CD8-positive, alpha-beta memory T cell (primary cell): ENCODE measurements around the gene PLEKHS1. TPM values are rescaled to one million over a fixed set of nuclear protein-coding genes. Genes with fewer than 3 reads are reported as not detected.

Experiments used
- CTCF ChIA-PET: fragments of 350-600 bp; sonication (Branson Sonifier 250); formaldehyde crosslinking; loops from one replicate; lab custom pipeline; 2021; ENCODE audit warnings: antibody characterized with exemption; lab: Charles Lee
- POLR2A ChIA-PET: fragments of 350-600 bp; sonication (Branson Sonifier 250); formaldehyde crosslinking; loops from one replicate; lab custom pipeline; 2021; ENCODE audit warnings: antibody characterized with exemption; lab: Charles Lee
- DNase-seq, 5 donors: peaks; one replicate each; pipeline versions ENCODE4 v3.0.0 to v3.0.0-alpha.2; 2020 to 2022; ENCODE audit warnings: mixed read lengths in 1 of 5
- H3K27ac ChIP-seq: one replicate; pipeline ENCODE4 v1.7.0; 2013; ENCODE audit warnings: low read depth, mild to moderate bottlenecking, low read length, moderate library complexity
- H3K27me3 ChIP-seq: 2 replicates; pipeline ENCODE4 v1.7.0; 2013; ENCODE audit warnings: low read length, mild to moderate bottlenecking; ENCODE audit not compliant: insufficient read depth, poor library complexity, severe bottlenecking
- H3K36me3 ChIP-seq: 2 replicates; pipeline ENCODE4 v1.7.0; 2013; ENCODE audit warnings: mild to moderate bottlenecking, low read length, moderate library complexity; ENCODE audit not compliant: insufficient read depth
- H3K4me1 ChIP-seq: 2 replicates; pipeline ENCODE4 v1.7.0; 2013; ENCODE audit warnings: mild to moderate bottlenecking, low read length, moderate library complexity; ENCODE audit not compliant: insufficient read depth
- H3K4me3 ChIP-seq: 2 replicates; pipeline ENCODE4 v1.7.0; 2013; ENCODE audit warnings: mild to moderate bottlenecking, low read length
- H3K9me3 ChIP-seq: 2 replicates; pipeline ENCODE4 v1.7.0; 2013; ENCODE audit warnings: mild to moderate bottlenecking, low read length
- H3K27ac Mint-ChIP-seq, 8 donors: one replicate each; pipeline ENCODE4 v1.8.0; 2020 to 2021; ENCODE audit warnings: mixed read lengths in 8 of 8, mild to moderate bottlenecking in 6 of 8, inconsistent platforms in 3 of 8, moderate library complexity in 3 of 8
- H3K27me3 Mint-ChIP-seq, 2 donors: one replicate each; pipeline ENCODE4 v1.8.0; 2020 to 2021; ENCODE audit warnings: mixed read lengths in 2 of 2, mild to moderate bottlenecking in 1 of 2, moderate library complexity in 1 of 2
- H3K36me3 Mint-ChIP-seq, 3 donors: one replicate each; pipeline ENCODE4 v1.8.0; 2020 to 2021; ENCODE audit warnings: mixed read lengths in 3 of 3, inconsistent platforms in 1 of 3, mild to moderate bottlenecking in 1 of 3
- H3K4me1 Mint-ChIP-seq, 3 donors: one replicate each; pipeline ENCODE4 v1.8.0; 2020 to 2021; ENCODE audit warnings: mixed read lengths in 3 of 3, inconsistent platforms in 1 of 3, mild to moderate bottlenecking in 1 of 3
- H3K4me3 Mint-ChIP-seq, 7 donors: one replicate each; pipeline ENCODE4 v1.8.0; 2020 to 2021; ENCODE audit warnings: mixed read lengths in 7 of 7, mild to moderate bottlenecking in 6 of 7, moderate library complexity in 4 of 7, inconsistent platforms in 2 of 7
- H3K9me3 Mint-ChIP-seq, 5 donors: one replicate each; pipeline ENCODE4 v1.8.0; 2020 to 2022; ENCODE audit warnings: mixed read lengths in 5 of 5, mild to moderate bottlenecking in 3 of 5, moderate library complexity in 2 of 5, inconsistent platforms in 1 of 5
- polyA plus RNA-seq: library from polyadenylated mRNA; unstranded; fragments of 300-500 nt; fragmentation: Illumina TruSeq; gene quantifications from one replicate; pipeline ENCODE4 v1.2.3, GENCODE V29; 2021
- total RNA-seq, 2 experiments: library from RNA; stranded (reverse); gene quantifications; one replicate each; pipeline ENCODE4 v1.2.3, GENCODE V29; 2021

Gene PLEKHS1
- total and polyA plus RNA-seq, 3 experiments from 2014 or later: not detected

- CTCF ChIA-PET: no interaction called here
- Histone ChIP-seq H3K27ac (no peak overlapping the region), H3K36me3 (no peaks in the 10 kb centered on the region), H3K4me1 (no peaks in the 10 kb centered on the region), H3K4me3 (no peak overlapping the region), H3K27me3 (no peaks in the 10 kb centered on the region), H3K9me3 (no peaks in the 10 kb centered on the region)
- POLR2A ChIA-PET: no interaction called here
- Mint-ChIP-seq H3K27ac (no peak overlapping the region), H3K4me1 (no peaks in the 10 kb centered on the region), H3K27me3 (peaks cover 14 to 28% of the 10 kb centered on the region in 2 donors), H3K9me3 (peaks cover 0 to 3% (median 0%) of the 10 kb centered on the region in 5 donors), H3K36me3 (peaks cover 0 to 2% (median 0%) of the 10 kb centered on the region in 3 donors), H3K4me3 (no peak overlapping the region)
- DNase-seq: no peak
Observed at GRCh38 chr10:113745374-113745773, 6.1 kb upstream of the PLEKHS1 start.

- Histone ChIP-seq H3K9me3 (no peaks in the 10 kb centered on the region), H3K4me3 (no peak overlapping the region), H3K27me3 (no peaks in the 10 kb centered on the region), H3K27ac (no peak overlapping the region), H3K4me1 (no peaks in the 10 kb centered on the region), H3K36me3 (no peaks in the 10 kb centered on the region)
- Mint-ChIP-seq H3K9me3 (peaks cover 0 to 2% (median 0%) of the 10 kb centered on the region in 5 donors), H3K27me3 (peaks cover 16 to 29% of the 10 kb centered on the region in 2 donors), H3K27ac (no peak overlapping the region), H3K36me3 (peaks cover 0 to 2% (median 0%) of the 10 kb centered on the region in 3 donors), H3K4me1 (no peaks in the 10 kb centered on the region), H3K4me3 (no peak overlapping the region)
- ChIA-PET POLR2A (no interaction called here), CTCF (no interaction called here)
- DNase-seq: no peak
Observed at GRCh38 chr10:113746217-113746957, 5.1 kb upstream of the PLEKHS1 start.

- H3K9me3 Mint-ChIP-seq: no peaks in the 10 kb centered on the region
- Histone ChIP-seq H3K27me3 (no peaks in the 10 kb centered on the region), H3K27ac (no peak overlapping the region), H3K9me3 (no peaks in the 10 kb centered on the region), H3K4me3 (no peak overlapping the region), H3K4me1 (no peaks in the 10 kb centered on the region), H3K36me3 (no peaks in the 10 kb centered on the region)
- H3K4me1 Mint-ChIP-seq: no peaks in the 10 kb centered on the region
- no peak for DNase-seq
- CTCF ChIA-PET: interaction anchor here (0.8 kb wide), 1 partner anchor 50 kb away, joined by 3 read pairs; no protein-coding TSS in a partner anchor
- no peak overlapping the region for H3K4me3 Mint-ChIP-seq
- H3K27ac Mint-ChIP-seq: no peak overlapping the region
- H3K36me3 Mint-ChIP-seq: no peaks in the 10 kb centered on the region
- H3K27me3 Mint-ChIP-seq: peaks cover 17 to 22% of the 10 kb centered on the region in 2 donors
- POLR2A ChIA-PET: no interaction called here
Observed at GRCh38 chr10:113752553-113752952, 1.1 kb downstream of the PLEKHS1 start.

- Histone ChIP-seq H3K27ac (no peak overlapping the region), H3K4me3 (no peak overlapping the region), H3K36me3 (no peaks in the 10 kb centered on the region), H3K27me3 (no peaks in the 10 kb centered on the region), H3K4me1 (no peaks in the 10 kb centered on the region), H3K9me3 (no peaks in the 10 kb centered on the region)
- no peak overlapping the region for H3K27ac Mint-ChIP-seq
- no peak overlapping the region for H3K4me3 Mint-ChIP-seq
- no peaks in the 10 kb centered on the region for H3K9me3 Mint-ChIP-seq
- ChIA-PET CTCF (no interaction called here), POLR2A (no interaction called here)
- peaks cover 17 to 22% of the 10 kb centered on the region in 2 donors for H3K27me3 Mint-ChIP-seq
- no peaks in the 10 kb centered on the region for H3K36me3 Mint-ChIP-seq
- H3K4me1 Mint-ChIP-seq: no peaks in the 10 kb centered on the region
- DNase-seq: no peak
Observed at GRCh38 chr10:113753020-113753692, 1.7 kb downstream of the PLEKHS1 start.

GRCh38 chr10:113754125-113754524 is 2.6 kb downstream of the PLEKHS1 start:
- ChIA-PET CTCF (no interaction called here), POLR2A (no interaction called here)
- Mint-ChIP-seq H3K4me3 (no peak overlapping the region), H3K27me3 (peaks cover 17 to 22% of the 10 kb centered on the region in 2 donors), H3K36me3 (no peaks in the 10 kb centered on the region), H3K9me3 (no peaks in the 10 kb centered on the region), H3K27ac (no peak overlapping the region), H3K4me1 (no peaks in the 10 kb centered on the region)
- Histone ChIP-seq H3K9me3 (no peaks in the 10 kb centered on the region), H3K4me1 (no peaks in the 10 kb centered on the region), H3K27ac (no peak overlapping the region), H3K4me3 (no peak overlapping the region), H3K36me3 (no peaks in the 10 kb centered on the region), H3K27me3 (no peaks in the 10 kb centered on the region)
- no peak for DNase-seq

- Histone ChIP-seq H3K27me3 (no peaks in the 10 kb centered on the region), H3K36me3 (no peaks in the 10 kb centered on the region), H3K27ac (no peak overlapping the region), H3K9me3 (no peaks in the 10 kb centered on the region), H3K4me3 (no peak overlapping the region), H3K4me1 (no peaks in the 10 kb centered on the region)
- ChIA-PET CTCF (no interaction called here), POLR2A (no interaction called here)
- Mint-ChIP-seq H3K4me3 (no peak overlapping the region), H3K4me1 (no peaks in the 10 kb centered on the region), H3K27ac (peak overlapping the region in 1 of 8 donors; percentile 10), H3K9me3 (no peaks in the 10 kb centered on the region), H3K36me3 (no peaks in the 10 kb centered on the region), H3K27me3 (peaks cover 16 to 22% of the 10 kb centered on the region in 2 donors)
- DNase-seq: no peak
Observed at GRCh38 chr10:113754768-113755167, 3.3 kb downstream of the PLEKHS1 start.

GRCh38 chr10:113756940-113757543 is 5.6 kb downstream of the PLEKHS1 start:
- POLR2A ChIA-PET: no interaction called here

GRCh38 chr10:113762083-113762482 is 10.6 kb downstream of the PLEKHS1 start:
- Mint-ChIP-seq H3K36me3 (peaks cover 0 to 8% (median 4%) of the 10 kb centered on the region in 3 donors), H3K27me3 (peaks cover 9 to 17% of the 10 kb centered on the region in 2 donors), H3K9me3 (peaks cover 7 to 11% (median 8%) of the 10 kb centered on the region in 5 donors), H3K4me3 (no peak overlapping the region), H3K27ac (no peak overlapping the region), H3K4me1 (no peaks in the 10 kb centered on the region)
- Histone ChIP-seq H3K36me3 (no peaks in the 10 kb centered on the region), H3K27ac (no peak overlapping the region), H3K4me1 (no peaks in the 10 kb centered on the region), H3K4me3 (no peak overlapping the region), H3K27me3 (no peaks in the 10 kb centered on the region), H3K9me3 (no peaks in the 10 kb centered on the region)
- POLR2A ChIA-PET: interaction anchor here (0.5 kb wide), 1 partner anchor 21 kb away, joined by 3 read pairs; no protein-coding TSS in a partner anchor
- CTCF ChIA-PET: no interaction called here
- DNase-seq: no peak

More at GRCh38 chr10:113756940-113757543, 5.6 kb downstream of the PLEKHS1 start:
- Mint-ChIP-seq H3K4me3 (no peak overlapping the region), H3K4me1 (no peaks in the 10 kb centered on the region), H3K27me3 (peaks cover 10 to 18% of the 10 kb centered on the region in 2 donors), H3K9me3 (no peaks in the 10 kb centered on the region), H3K36me3 (no peaks in the 10 kb centered on the region), H3K27ac (no peak overlapping the region)
- no peak overlapping the region for H3K4me3 ChIP-seq
- no peaks in the 10 kb centered on the region for H3K9me3 ChIP-seq
- DNase-seq: no peak
- no peaks in the 10 kb centered on the region for H3K36me3 ChIP-seq
- H3K27me3 ChIP-seq: no peaks in the 10 kb centered on the region
- CTCF ChIA-PET: no interaction called here
- H3K27ac ChIP-seq: no peak overlapping the region
- no peaks in the 10 kb centered on the region for H3K4me1 ChIP-seq
